RWPE2 (cell line): ENCODE data around the gene NEIL3.

ENCODE experiments used
- ATAC-seq: fragments of 200-7000 bp; cut with Tn5 transposase; 3 replicates; pipeline ENCODE4 v1.9.1; 2021; ENCODE audit warnings: low read depth
- DNase-seq: peaks from one replicate; pipeline ENCODE4 v3.0.0-alpha.2; 2020; ENCODE audit warnings: low spot score
- H3K27ac ChIP-seq: fragments of 450-650 bp; 2 replicates; pipeline ENCODE4 v1.5.1; 2017; ENCODE audit warnings: mild to moderate bottlenecking; ENCODE audit not compliant: poor library complexity, severe bottlenecking
- H3K27me3 ChIP-seq: fragments of 250-450 bp; sonication (Bioruptor Pico); 2 replicates; pipeline ENCODE4 v1.5.1; 2021; ENCODE audit warnings: mild to moderate bottlenecking, moderate library complexity; ENCODE audit not compliant: insufficient read depth, poor library complexity, severe bottlenecking
- H3K36me3 ChIP-seq: fragments of 250-450 bp; sonication (Bioruptor Pico); 2 replicates; pipeline ENCODE4 v1.5.1; 2020; ENCODE audit warnings: low read depth, mild to moderate bottlenecking, moderate library complexity
- H3K4me1 ChIP-seq: fragments of 250-450 bp; sonication (Bioruptor Pico); 2 replicates; pipeline ENCODE4 v1.5.1; 2021; ENCODE audit warnings: mild to moderate bottlenecking, moderate library complexity; ENCODE audit not compliant: insufficient read depth, poor library complexity, severe bottlenecking
- H3K4me3 ChIP-seq: fragments of 250-450 bp; sonication (Bioruptor Pico); 2 replicates; pipeline ENCODE4 v1.5.1; 2021; ENCODE audit warnings: mild to moderate bottlenecking, moderate library complexity; ENCODE audit not compliant: severe bottlenecking
- H3K9me3 ChIP-seq: fragments of 250-450 bp; sonication (Bioruptor Pico); 2 replicates; pipeline ENCODE4 v1.5.1; 2021; ENCODE audit warnings: mild to moderate bottlenecking, moderate library complexity; ENCODE audit not compliant: severe bottlenecking
- CTCF ChIP-seq: fragments of 450-650 bp; IDR thresholded peaks from one replicate; pipeline ENCODE4 v1.5.1; 2017; ENCODE audit warnings: mild to moderate bottlenecking, moderate library complexity; ENCODE audit not compliant: poor library complexity, severe bottlenecking

NEIL3 gene

GRCh38 chr4:177393236-177393635 is 83.6 kb downstream of the NEIL3 start:
- Histone ChIP-seq H3K36me3 (no peaks in the 10 kb centered on the region), H3K27me3 (no peaks in the 10 kb centered on the region), H3K4me3 (no peak overlapping the region), H3K27ac (no peak overlapping the region), H3K9me3 (no peaks in the 10 kb centered on the region), H3K4me1 (no peaks in the 10 kb centered on the region)
- TF ChIP-seq CTCF: no peak
- ATAC-seq (0 out of 3 replicates have a peak, but pooled peaks have one; percentile 27), DNase-seq (no peak)

GRCh38 chr4:177396352-177396751 is 86.7 kb downstream of the NEIL3 start:
- ATAC-seq: no peak
- DNase-seq: no peak
- no peak overlapping the region for H3K27ac ChIP-seq
- TF ChIP-seq CTCF: no peak
- H3K9me3 ChIP-seq: no peaks in the 10 kb centered on the region
- no peaks in the 10 kb centered on the region for H3K4me1 ChIP-seq
- H3K27me3 ChIP-seq: no peaks in the 10 kb centered on the region
- no peaks in the 10 kb centered on the region for H3K36me3 ChIP-seq
- no peak overlapping the region for H3K4me3 ChIP-seq

DNA sequence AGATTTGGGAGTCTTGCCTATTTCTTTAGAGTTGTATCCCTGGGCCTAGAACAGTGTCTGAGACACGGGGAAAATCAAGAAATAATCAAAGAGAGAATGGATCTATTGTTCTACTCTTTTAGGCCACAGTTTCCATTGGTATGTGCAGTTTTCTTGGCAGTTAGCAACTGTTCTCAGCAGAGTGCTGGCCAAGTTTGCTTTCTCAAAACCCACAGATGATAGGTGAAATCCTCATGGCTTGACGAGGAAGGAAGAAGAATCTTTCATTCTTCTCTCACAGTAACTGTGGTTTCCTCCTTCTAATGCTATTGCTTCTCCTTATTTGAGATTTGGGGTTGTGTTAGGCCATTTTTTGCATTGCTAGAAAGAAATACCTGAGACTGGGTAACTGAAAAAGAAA is 90.4 kb downstream of the NEIL3 start:
- ATAC-seq: no peak
- no peaks in the 10 kb centered on the region for H3K9me3 ChIP-seq
- H3K27ac ChIP-seq: no peak overlapping the region
- H3K4me3 ChIP-seq: no peak overlapping the region
- H3K27me3 ChIP-seq: no peaks in the 10 kb centered on the region
- H3K36me3 ChIP-seq: no peaks in the 10 kb centered on the region
- DNase-seq: no peak
- no peaks in the 10 kb centered on the region for H3K4me1 ChIP-seq
- no peak for TF ChIP-seq CTCF

DNA sequence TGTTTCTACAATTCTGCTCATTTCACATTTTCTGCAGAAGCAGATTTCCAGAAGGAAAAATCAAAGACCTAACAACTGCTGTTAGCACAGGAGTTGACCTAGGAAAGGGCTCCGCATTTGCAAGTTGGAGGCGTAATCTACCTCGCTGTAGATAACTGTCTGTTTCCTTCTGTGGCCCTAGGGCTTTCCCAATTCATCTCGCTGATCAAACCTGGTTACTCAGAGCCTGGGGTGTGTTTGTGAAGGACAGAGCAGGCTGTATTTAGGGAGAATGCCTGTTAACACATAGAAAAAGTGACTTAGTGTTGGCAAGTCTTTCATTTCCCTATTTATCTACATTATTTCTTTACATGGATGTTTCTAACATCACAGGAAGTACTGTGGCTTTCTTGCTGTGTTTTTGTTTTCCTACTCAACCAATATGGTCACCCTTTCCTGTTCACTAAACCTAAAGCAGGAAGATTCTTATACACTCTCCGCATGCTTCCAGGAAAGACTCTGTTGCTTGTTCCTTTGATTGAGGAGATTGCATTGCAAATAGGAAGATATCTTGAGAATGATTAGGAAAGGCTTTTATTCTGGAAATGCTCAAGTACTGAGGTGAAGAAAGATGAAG is 92.1 kb downstream of the NEIL3 start:
- no peaks in the 10 kb centered on the region for H3K9me3 ChIP-seq
- ATAC-seq (no peak), DNase-seq (no peak)
- TF ChIP-seq CTCF: no peak
- H3K4me1 ChIP-seq: no peaks in the 10 kb centered on the region
- H3K4me3 ChIP-seq: no peak overlapping the region
- H3K27me3 ChIP-seq: no peaks in the 10 kb centered on the region
- H3K27ac ChIP-seq: no peak overlapping the region
- no peaks in the 10 kb centered on the region for H3K36me3 ChIP-seq

- no peak overlapping the region for H3K27ac ChIP-seq
- ATAC-seq (no peak), DNase-seq (no peak)
- no peak overlapping the region for H3K4me3 ChIP-seq
- no peaks in the 10 kb centered on the region for H3K9me3 ChIP-seq
- H3K36me3 ChIP-seq: no peaks in the 10 kb centered on the region
- H3K27me3 ChIP-seq: no peaks in the 10 kb centered on the region
- no peaks in the 10 kb centered on the region for H3K4me1 ChIP-seq
- TF ChIP-seq CTCF: no peak
These were observed 94.1 kb downstream of the NEIL3 start for GRCh38 chr4:177403746-177404145.
